Mucosa of stomach (tissue), 1 donor: Measurements from ENCODE around the gene CPSF7.
"Not testable (repeated sequence)": the region's sequence is repeated elsewhere in the genome, so short reads cannot be mapped to it uniquely, and the experiment has no call there.

Experiments used
- H3K27me3 ChIP-seq: one replicate; pipeline ENCODE4 v1.7.0; 2013; ENCODE audit warnings: mild to moderate bottlenecking, low read length; ENCODE audit not compliant: control insufficient read depth, insufficient read depth
- H3K36me3 ChIP-seq: one replicate; pipeline ENCODE4 v1.7.0; 2013; ENCODE audit warnings: low read length; ENCODE audit not compliant: control insufficient read depth, insufficient read depth
- H3K4me1 ChIP-seq: one replicate; pipeline ENCODE4 v1.7.0; 2013; ENCODE audit warnings: mild to moderate bottlenecking, low read length; ENCODE audit not compliant: control insufficient read depth, insufficient read depth
- H3K4me3 ChIP-seq: one replicate; pipeline ENCODE4 v1.7.0; 2013; ENCODE audit warnings: low read length
- H3K9ac ChIP-seq: one replicate; pipeline ENCODE4 v1.7.0; 2013; ENCODE audit warnings: mild to moderate bottlenecking, low read length, moderate library complexity
- H3K9me3 ChIP-seq: one replicate; pipeline ENCODE4 v1.7.0; 2013; ENCODE audit warnings: mild to moderate bottlenecking, low read length, moderate library complexity; ENCODE audit not compliant: control insufficient read depth
- donor health status: Pancreatic carcinoma.

Gene CPSF7

GRCh38 chr11:61404641-61405040 is 25.1 kb downstream of the CPSF7 start:
- H3K4me3 ChIP-seq: no peak overlapping the region
- H3K4me1 ChIP-seq: no peaks in the 10 kb centered on the region
- peaks cover 18% of the 10 kb centered on the region for H3K36me3 ChIP-seq
- H3K9ac ChIP-seq: no peak overlapping the region
- H3K9me3 ChIP-seq: no peaks in the 10 kb centered on the region
- H3K27me3 ChIP-seq: no peaks in the 10 kb centered on the region

GRCh38 chr11:61404103-61404502 is 25.7 kb downstream of the CPSF7 start:
- H3K36me3 ChIP-seq: peaks cover 18% of the 10 kb centered on the region
- H3K4me1 ChIP-seq: no peaks in the 10 kb centered on the region
- no peaks in the 10 kb centered on the region for H3K27me3 ChIP-seq
- no peak overlapping the region for H3K4me3 ChIP-seq
- H3K9me3 ChIP-seq: no peaks in the 10 kb centered on the region
- no peak overlapping the region for H3K9ac ChIP-seq

- H3K36me3 ChIP-seq: peaks cover 16% of the 10 kb centered on the region
- H3K4me1 ChIP-seq: no peaks in the 10 kb centered on the region
- no peaks in the 10 kb centered on the region for H3K27me3 ChIP-seq
- no peak overlapping the region for H3K9ac ChIP-seq
- H3K9me3 ChIP-seq: no peaks in the 10 kb centered on the region
- no peak overlapping the region for H3K4me3 ChIP-seq
These were observed 26.1 kb downstream of the CPSF7 start for GRCh38 chr11:61403658-61404057.

GRCh38 chr11:61401573-61401972 is 28.2 kb downstream of the CPSF7 start:
- H3K9ac ChIP-seq: no peak overlapping the region
- H3K9me3 ChIP-seq: no peaks in the 10 kb centered on the region
- no peaks in the 10 kb centered on the region for H3K27me3 ChIP-seq
- H3K36me3 ChIP-seq: peaks cover 12% of the 10 kb centered on the region
- H3K4me1 ChIP-seq: no peaks in the 10 kb centered on the region
- H3K4me3 ChIP-seq: no peak overlapping the region

- H3K36me3 ChIP-seq: peaks cover 12% of the 10 kb centered on the region
- H3K9ac ChIP-seq: no peak overlapping the region
- no peaks in the 10 kb centered on the region for H3K9me3 ChIP-seq
- H3K4me3 ChIP-seq: no peak overlapping the region
- H3K4me1 ChIP-seq: no peaks in the 10 kb centered on the region
- no peaks in the 10 kb centered on the region for H3K27me3 ChIP-seq
These were observed 28.6 kb downstream of the CPSF7 start for GRCh38 chr11:61401173-61401572.

GRCh38 chr11:61392981-61393595 is 36.7 kb downstream of the CPSF7 start:
- Histone ChIP-seq H3K9me3 (no peaks in the 10 kb centered on the region), H3K9ac (peak overlapping the region; percentile 95), H3K4me3 (peak overlapping the region; percentile 100), H3K27me3 (no peaks in the 10 kb centered on the region), H3K36me3 (no peaks in the 10 kb centered on the region), H3K4me1 (no peaks in the 10 kb centered on the region)

GRCh38 chr11:61390161-61390560 is 39.6 kb downstream of the CPSF7 start:
- Histone ChIP-seq H3K4me1 (no peaks in the 10 kb centered on the region), H3K36me3 (no peaks in the 10 kb centered on the region), H3K27me3 (no peaks in the 10 kb centered on the region)

GRCh38 chr11:61384271-61385242 is 45.2 kb downstream of the CPSF7 start:
- Histone ChIP-seq H3K9me3 (no peaks in the 10 kb centered on the region), H3K27me3 (no peaks in the 10 kb centered on the region), H3K4me1 (no peaks in the 10 kb centered on the region), H3K4me3 (no peak overlapping the region), H3K36me3 (no peaks in the 10 kb centered on the region), H3K9ac (no peak overlapping the region)

More at GRCh38 chr11:61390161-61390560, 39.6 kb downstream of the CPSF7 start:
- Histone ChIP-seq H3K9ac (no peak overlapping the region), H3K4me3 (no peak overlapping the region), H3K9me3 (no peaks in the 10 kb centered on the region)

- H3K9ac ChIP-seq, H3K9me3 ChIP-seq, H3K4me3 ChIP-seq, H3K4me1 ChIP-seq, H3K36me3 ChIP-seq, H3K27me3 ChIP-seq: not testable (repeated sequence)
These were observed 45.9 kb downstream of the CPSF7 start for GRCh38 chr11:61383859-61384258.

- no peak overlapping the region for H3K9ac ChIP-seq
- no peaks in the 10 kb centered on the region for H3K36me3 ChIP-seq
- no peak overlapping the region for H3K4me3 ChIP-seq
These were observed 48.9 kb downstream of the CPSF7 start for GRCh38 chr11:61380884-61381283.

GRCh38 chr11:61378713-61379313 is 51.0 kb downstream of the CPSF7 start:
- Histone ChIP-seq H3K36me3 (no peaks in the 10 kb centered on the region), H3K4me3 (no peak overlapping the region), H3K4me1 (no peaks in the 10 kb centered on the region), H3K27me3 (no peaks in the 10 kb centered on the region), H3K9ac (no peak overlapping the region), H3K9me3 (no peaks in the 10 kb centered on the region)

More at GRCh38 chr11:61380884-61381283, 48.9 kb downstream of the CPSF7 start:
- no peaks in the 10 kb centered on the region for H3K9me3 ChIP-seq
- H3K4me1 ChIP-seq: no peaks in the 10 kb centered on the region
- H3K27me3 ChIP-seq: no peaks in the 10 kb centered on the region
